Duodenal mucosa (tissue), 2 donors: ENCODE measurements around the gene CINP.

ENCODE experiments used
- H3K27ac ChIP-seq: one replicate; pipeline ENCODE4 v1.7.0; 2013; ENCODE audit warnings: low read depth, low read length
- H3K27me3 ChIP-seq, 2 donors: one replicate each; pipeline ENCODE4 v1.7.0; 2013; ENCODE audit warnings: low read length in 2 of 2, control low read depth in 1 of 2; ENCODE audit not compliant: insufficient read depth in 2 of 2, control insufficient read depth in 1 of 2
- H3K36me3 ChIP-seq, 2 donors: one replicate each; pipeline ENCODE4 v1.7.0; 2013; ENCODE audit warnings: low read length in 2 of 2, control low read depth in 1 of 2; ENCODE audit not compliant: insufficient read depth in 2 of 2, control insufficient read depth in 1 of 2
- H3K4me1 ChIP-seq, 2 donors: one replicate each; pipeline ENCODE4 v1.7.0; 2013; ENCODE audit warnings: low read length in 2 of 2, control low read depth in 1 of 2; ENCODE audit not compliant: insufficient read depth in 2 of 2, control insufficient read depth in 1 of 2
- H3K4me3 ChIP-seq, 2 donors: one replicate each; pipeline ENCODE4 v1.7.0; 2013; ENCODE audit warnings: low read length in 2 of 2, low read depth in 1 of 2
- H3K9ac ChIP-seq, 2 donors: one replicate each; pipeline ENCODE4 v1.7.0; 2013; ENCODE audit warnings: low read length in 2 of 2, low read depth in 1 of 2
- H3K9me3 ChIP-seq, 2 donors: one replicate each; pipeline ENCODE4 v1.7.0; 2013; ENCODE audit warnings: low read length in 2 of 2, control low read depth in 1 of 2; ENCODE audit not compliant: control insufficient read depth in 1 of 2

Gene CINP

GRCh38 chr14:102378830-102379229 is 16.1 kb upstream of the CINP start:
- H3K9me3 ChIP-seq: no peaks in the 10 kb centered on the region
- H3K36me3 ChIP-seq: peaks cover 0 to 22% of the 10 kb centered on the region in 2 donors
- H3K4me3 ChIP-seq: no peak overlapping the region
- no peak overlapping the region for H3K9ac ChIP-seq
- no peaks in the 10 kb centered on the region for H3K27me3 ChIP-seq
- no peaks in the 10 kb centered on the region for H3K4me1 ChIP-seq
- H3K27ac ChIP-seq: no peak overlapping the region

- Histone ChIP-seq H3K27ac (no peak overlapping the region), H3K36me3 (peaks cover 0 to 22% of the 10 kb centered on the region in 2 donors), H3K9me3 (no peaks in the 10 kb centered on the region), H3K4me1 (no peaks in the 10 kb centered on the region), H3K9ac (no peak overlapping the region), H3K27me3 (no peaks in the 10 kb centered on the region), H3K4me3 (no peak overlapping the region)
These were observed 15.0 kb upstream of the CINP start for GRCh38 chr14:102377696-102378095.

- Histone ChIP-seq H3K27me3 (no peaks in the 10 kb centered on the region), H3K4me3 (no peak overlapping the region), H3K4me1 (no peaks in the 10 kb centered on the region), H3K9me3 (no peaks in the 10 kb centered on the region), H3K27ac (no peak overlapping the region), H3K9ac (no peak overlapping the region), H3K36me3 (peaks cover 0 to 18% of the 10 kb centered on the region in 2 donors)
These were observed 12.4 kb upstream of the CINP start for GRCh38 chr14:102375119-102375518.

- Histone ChIP-seq H3K9ac (no peak overlapping the region), H3K4me1 (no peaks in the 10 kb centered on the region), H3K27ac (no peak overlapping the region), H3K4me3 (no peak overlapping the region), H3K27me3 (no peaks in the 10 kb centered on the region), H3K36me3 (peaks cover 0 to 17% of the 10 kb centered on the region in 2 donors), H3K9me3 (no peaks in the 10 kb centered on the region)
These were observed 11.6 kb upstream of the CINP start for GRCh38 chr14:102374264-102374663.

GRCh38 chr14:102373110-102373509 is 10.4 kb upstream of the CINP start:
- no peak overlapping the region for H3K4me3 ChIP-seq
- H3K36me3 ChIP-seq: peaks cover 0 to 13% of the 10 kb centered on the region in 2 donors
- no peak overlapping the region for H3K27ac ChIP-seq
- no peaks in the 10 kb centered on the region for H3K9me3 ChIP-seq
- H3K4me1 ChIP-seq: no peaks in the 10 kb centered on the region
- H3K9ac ChIP-seq: no peak overlapping the region
- H3K27me3 ChIP-seq: no peaks in the 10 kb centered on the region

- Histone ChIP-seq H3K9ac (no peak overlapping the region), H3K36me3 (no peaks in the 10 kb centered on the region), H3K9me3 (no peaks in the 10 kb centered on the region), H3K27ac (no peak overlapping the region), H3K4me3 (no peak overlapping the region), H3K4me1 (no peaks in the 10 kb centered on the region), H3K27me3 (no peaks in the 10 kb centered on the region)
These were observed 8.7 kb upstream of the CINP start for GRCh38 chr14:102371361-102371760.

GRCh38 chr14:102370305-102370809 is 7.7 kb upstream of the CINP start:
- Histone ChIP-seq H3K9ac (no peak overlapping the region), H3K27ac (no peak overlapping the region), H3K27me3 (no peaks in the 10 kb centered on the region)

GRCh38 chr14:102363182-102363943 is 673 bp upstream of the CINP start:
- Histone ChIP-seq H3K36me3 (peaks cover 0 to 16% of the 10 kb centered on the region in 2 donors), H3K9ac (peak overlapping the region; percentile 88 to 90), H3K27ac (peak overlapping the region; percentile 68), H3K27me3 (no peaks in the 10 kb centered on the region), H3K4me3 (peak overlapping the region; percentile 95 to 99), H3K9me3 (no peaks in the 10 kb centered on the region), H3K4me1 (peaks cover 19 to 20% of the 10 kb centered on the region in 2 donors)

More at GRCh38 chr14:102370305-102370809, 7.7 kb upstream of the CINP start:
- no peaks in the 10 kb centered on the region for H3K36me3 ChIP-seq
- H3K9me3 ChIP-seq: no peaks in the 10 kb centered on the region
- H3K4me3 ChIP-seq: no peak overlapping the region
- H3K4me1 ChIP-seq: no peaks in the 10 kb centered on the region

GRCh38 chr14:102362084-102362483 is 606 bp downstream of the CINP start:
- Histone ChIP-seq H3K27me3 (no peaks in the 10 kb centered on the region), H3K36me3 (peaks cover 0 to 29% of the 10 kb centered on the region in 2 donors), H3K4me1 (peaks cover 19 to 20% of the 10 kb centered on the region in 2 donors), H3K27ac (peak overlapping the region; percentile 91), H3K9me3 (no peaks in the 10 kb centered on the region), H3K4me3 (peak overlapping the region; percentile 95 to 99), H3K9ac (peak overlapping the region; percentile 88 to 90)

GRCh38 chr14:102360388-102360787 is 2.3 kb downstream of the CINP start:
- Histone ChIP-seq H3K27ac (no peak overlapping the region), H3K4me1 (peaks cover 19 to 20% of the 10 kb centered on the region in 2 donors), H3K4me3 (no peak overlapping the region), H3K9ac (no peak overlapping the region), H3K9me3 (no peaks in the 10 kb centered on the region), H3K36me3 (peaks cover 2 to 44% of the 10 kb centered on the region in 2 donors), H3K27me3 (no peaks in the 10 kb centered on the region)
